GM12878 (cell line): ENCODE results near the gene ESR1. TPM values are rescaled to one million over a fixed set of nuclear protein-coding genes. Genes with fewer than 3 reads are reported as not detected.

ENCODE experiments used
- ATAC-seq: fragments of 200-7000 bp; cut with Tn5 transposase; 3 replicates; pipeline ENCODE4 v1.9.1; 2020; ENCODE audit warnings: mild to moderate bottlenecking, moderate library complexity
- BruUV-seq: library from RNA; stranded (reverse); fragments of 400-500 nt; replicated peaks from 2 replicates; lab custom pipeline; 2021; lab: Mats Ljungman, UMichigan
- CTCF ChIA-PET: fragments of 300-600 bp; sonication (Branson Sonifier 250); formaldehyde crosslinking; extraction: SDS; loops from one replicate; lab custom pipeline; 2021; ENCODE audit warnings: inconsistent platforms; lab: Yijun Ruan, JAX
- POLR2A ChIA-PET: fragments of 350-600 bp; formaldehyde crosslinking; extraction: SDS; loops from one replicate; lab custom pipeline; 2021; ENCODE audit warnings: inconsistent platforms; lab: Charles Lee
- RAD21 ChIA-PET: fragments of 300-600 bp; sonication (Branson Sonifier 250); formaldehyde crosslinking; loops from one replicate; lab custom pipeline; 2023; ENCODE audit warnings: antibody characterized with exemption; ENCODE audit not compliant: unreplicated experiment; lab: Charles Lee
- SMC1A ChIA-PET: fragments of 300-600 bp; sonication (Branson Sonifier 250); formaldehyde crosslinking; loops from one replicate; lab custom pipeline; 2023; ENCODE audit not compliant: unreplicated experiment, uncharacterized antibody; lab: Charles Lee
- DNase-seq: peaks from one replicate; pipeline ENCODE4 v3.0.0-alpha.2; 2011; ENCODE audit warnings: low read depth, low spot score
- FAIRE-seq: peaks from 3 replicates; lab custom pipeline; 2011; peaks lifted over from hg19 to GRCh38; lab: Jason Lieb, UNC
- H2AFZ ChIP-seq: 2 replicates; pipeline ENCODE4 v1.6.0; 2011; ENCODE audit warnings: low read depth, low read length, control low read depth; ENCODE audit not compliant: control insufficient read depth
- H3K27ac ChIP-seq: 2 replicates; pipeline ENCODE4 v1.5.1; 2011; ENCODE audit warnings: control low read depth; ENCODE audit not compliant: control insufficient read depth, insufficient read depth
- H3K27me3 ChIP-seq, 2 experiments: replicated peaks in 1 of 2; 2 replicates each; pipeline versions ENCODE4 v1.6.0 to v1.6.1; 2011; ENCODE audit warnings: low read length in 1 of 2; ENCODE audit not compliant: control insufficient read depth in 2 of 2, insufficient read depth in 2 of 2
- H3K36me3 ChIP-seq, 2 experiments: 2 replicates each; pipeline ENCODE4 v1.5.1; 2011; ENCODE audit warnings: low read length in 1 of 2; ENCODE audit not compliant: control insufficient read depth in 2 of 2, insufficient read depth in 2 of 2
- H3K4me1 ChIP-seq: 2 replicates; pipeline ENCODE4 v1.6.1; 2011; ENCODE audit warnings: mild to moderate bottlenecking, low read length, moderate library complexity, mixed read lengths; ENCODE audit not compliant: control insufficient read depth, insufficient read depth
- H3K4me2 ChIP-seq: 2 replicates; pipeline ENCODE4 v1.6.0; 2011; ENCODE audit warnings: control low read depth; ENCODE audit not compliant: control insufficient read depth, insufficient read depth
- H3K4me3 ChIP-seq: fragments of 200-600 bp; sonication (generic); 2 replicates; pipeline ENCODE4 v1.5.1; 2016
- H3K79me2 ChIP-seq: 2 replicates; pipeline ENCODE4 v1.6.0; 2011; ENCODE audit warnings: low read length; ENCODE audit not compliant: control insufficient read depth, insufficient read depth
- H3K9ac ChIP-seq: 2 replicates; pipeline ENCODE4 v1.8.0; 2011; ENCODE audit warnings: low read length, control low read depth, mixed read lengths; ENCODE audit not compliant: control insufficient read depth, insufficient read depth
- H3K9me3 ChIP-seq: replicated peaks from 3 replicates; pipeline ENCODE4 v1.5.1; 2011; ENCODE audit warnings: mild to moderate bottlenecking, low read length; ENCODE audit not compliant: control insufficient read depth, insufficient read depth
- H4K20me1 ChIP-seq: 2 replicates; pipeline ENCODE4 v1.6.0; 2011; ENCODE audit not compliant: control insufficient read depth, insufficient read depth
- BCL11A ChIP-seq: IDR thresholded peaks from 2 replicates; pipeline ENCODE4 v1.6.1; 2011; ENCODE audit warnings: low read depth, low read length
- CEBPB ChIP-seq, 2 experiments: fragments of 150-350 bp in 1 of 2; IDR thresholded peaks; 2 replicates each; pipeline ENCODE4 v1.6.1; 2012 to 2014; ENCODE audit warnings: low read depth in 2 of 2, low read length in 2 of 2, borderline replicate concordance in 1 of 2, inconsistent platforms in 1 of 2
- HDAC2 ChIP-seq: fragments of 200-600 bp; sonication (generic); IDR thresholded peaks from 2 replicates; pipeline ENCODE4 v1.6.1; 2017
- JUND ChIP-seq: IDR thresholded peaks from 2 replicates; pipeline ENCODE4 v1.6.1; 2012; ENCODE audit warnings: low read depth, mild to moderate bottlenecking, low read length, improper control_type of control experiment, moderate library complexity
- MXI1 ChIP-seq: fragments of 150-350 bp; IDR thresholded peaks from 2 replicates; pipeline ENCODE4 v1.6.1; 2011; ENCODE audit warnings: low read depth, mild to moderate bottlenecking, inconsistent platforms, low read length, improper control_type of control experiment
- NBN ChIP-seq: fragments of 450-650 bp; IDR thresholded peaks from 2 replicates; pipeline ENCODE4 v1.6.1; 2016
- NR2F1 ChIP-seq: fragments of 450-650 bp; conservative IDR thresholded peaks from 2 replicates; pipeline ENCODE4 v1.6.1; 2017; ENCODE audit warnings: mild to moderate bottlenecking
- NRF1 ChIP-seq: conservative IDR thresholded peaks from 2 replicates; pipeline ENCODE4 v1.6.1; 2011; ENCODE audit warnings: mild to moderate bottlenecking, low read depth, low read length, improper control_type of control experiment
- POLR2AphosphoS2 ChIP-seq: IDR thresholded peaks from 2 replicates; pipeline ENCODE4 v1.6.1; 2011; ENCODE audit warnings: low read depth, mild to moderate bottlenecking, low read length, improper control_type of control experiment, moderate library complexity
- RELA ChIP-seq: fragments of 450-650 bp; IDR thresholded peaks from 2 replicates; pipeline ENCODE4 v1.8.0; 2014; ENCODE audit warnings: borderline replicate concordance; ENCODE audit not compliant: partially characterized antibody
- SMARCA5 ChIP-seq: fragments of 450-650 bp; IDR thresholded peaks from 2 replicates; pipeline ENCODE4 v1.6.1; 2017; ENCODE audit warnings: mild to moderate bottlenecking
- ZNF384 ChIP-seq: IDR thresholded peaks from 2 replicates; pipeline ENCODE4 v1.6.1; 2012; ENCODE audit warnings: low read depth, mild to moderate bottlenecking, low read length, improper control_type of control experiment, borderline replicate concordance
- ZSCAN29 ChIP-seq: fragments of 450-650 bp; IDR thresholded peaks from 2 replicates; pipeline ENCODE4 v1.6.1; 2017; ENCODE audit warnings: mild to moderate bottlenecking, moderate library complexity
- WGBS: methylation state at CpG from one replicate; pipeline ENCODE4 v1.1.6; 2016; ENCODE audit warnings: low lambda C conversion rate; ENCODE audit not compliant: insufficient replicate concordance, insufficient coverage; ENCODE audit errors: missing lambda C conversion rate; 5-methylcytosine and 5-hydroxymethylcytosine counted together
- in situ Hi-C: fragments of 300-500 bp; cut with MboI; formaldehyde crosslinking; loops from 9 replicates; pipeline ENCODE4 v1.14.3; 2018; ENCODE audit warnings: mixed read lengths
- intact Hi-C: fragments of 100-400 bp; cut with micrococcal nuclease; formaldehyde crosslinking; loops from one replicate; pipeline ENCODE4 v1.14.2; 2022; ENCODE audit not compliant: unreplicated experiment
- polyA plus RNA-seq, 11 experiments: library from polyadenylated mRNA; depleted of rRNA in 4 of 11; unstranded in 6 of 11; stranded (reverse) in 5 of 11; fragments of >200 nt; fragmentation: Nextera tagmentation in 4 of 11; fragmentation: Illumina TruSeq in 1 of 11; extraction: Ambion mirVana in 4 of 11; extraction: Trizol in 1 of 11; gene quantifications; 1 replicate in 1 of 11; 2 replicates in 10 of 11; pipeline versions ENCODE4 v1.2.1 to v1.2.3, GENCODE V29; 2011 to 2016; ENCODE audit warnings: inconsistent platforms in 2 of 11, missing spikeins in 2 of 11, low read depth in 1 of 11
- total RNA-seq, 4 experiments: library from RNA; depleted of rRNA in 3 of 4; stranded (reverse); fragments of >200 nt in 3 of 4; fragmentation: Illumina TruSeq in 1 of 4; extraction: Trizol in 1 of 4; gene quantifications; 2 replicates each; pipeline versions ENCODE4 v1.2.1 to v1.2.3, GENCODE V29; 2013 to 2021
- TF ChIP-seq, protein P1 (sequence below), 3 experiments: IDR thresholded peaks in 2 of 3; conservative IDR thresholded peaks in 1 of 3; 2 replicates each; pipeline ENCODE4 v1.5.1; 2011; ENCODE audit warnings: low read depth in 3 of 3, low read length in 3 of 3, mild to moderate bottlenecking in 3 of 3, control low read depth in 2 of 3, moderate library complexity in 2 of 3, inconsistent platforms in 1 of 3, mixed read lengths in 1 of 3; ENCODE audit not compliant: control insufficient read depth in 2 of 3, insufficient read depth in 1 of 3; ENCODE audit errors: extremely low read depth in 1 of 3
- TF ChIP-seq, protein P2 (sequence below): fragments of 450-650 bp; IDR thresholded peaks from 2 replicates; pipeline ENCODE4 v1.6.1; 2017; ENCODE audit warnings: mild to moderate bottlenecking, moderate library complexity
- TF ChIP-seq, protein P3 (sequence below): IDR thresholded peaks from 2 replicates; pipeline ENCODE4 v1.6.1; 2011; ENCODE audit warnings: mild to moderate bottlenecking, low read depth, low read length, moderate library complexity; ENCODE audit not compliant: insufficient replicate concordance

The ESR1 gene
- total and polyA plus RNA-seq, 10 of the 15 experiments (the other 5 are each of a cell fraction or from before 2014, with no cell fraction given) = 0.03 to 0.51 (median 0.21) TPM; not detected in 4

DNA sequence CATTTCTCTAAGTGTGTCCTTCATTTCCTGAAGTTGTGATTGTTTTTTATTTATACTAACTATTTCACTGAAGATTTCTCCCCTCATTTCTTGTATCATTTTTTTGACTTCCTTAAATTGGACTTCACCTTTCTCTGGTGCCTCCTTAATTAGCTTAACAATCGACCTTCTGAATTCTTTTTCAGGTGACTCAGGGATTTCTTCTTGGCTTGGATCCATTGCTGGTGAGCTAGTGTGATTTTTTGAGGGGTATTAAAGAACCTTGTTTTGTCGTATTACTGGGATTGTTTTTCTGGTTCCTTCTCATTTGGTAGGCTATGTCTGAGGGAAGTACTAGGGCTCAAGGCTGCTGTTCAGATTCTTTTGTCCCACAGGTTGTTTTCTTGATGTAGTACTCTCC is 92.8 kb downstream of the ESR1 start:
- ATAC-seq (no peak), DNase-seq (no peak), FAIRE-seq (no peak)
- H3K79me2 ChIP-seq = no peaks in the 10 kb centered on the region
- H2AFZ ChIP-seq = no peak overlapping the region
- SMC1A ChIA-PET = interaction anchor here (0.7 to 0.8 kb wide), 2 partner anchors 15 to 133 kb away, joined by 3 read pairs; no protein-coding TSS in a partner anchor
- RAD21 ChIA-PET = no interaction called here
- H3K27me3 ChIP-seq = no peaks in the 10 kb centered on the region
- 18% methylated on average over 2 of the region's 2 CpGs for WGBS
- in situ Hi-C loops = no loop called here
- H3K9me3 ChIP-seq = no peaks in the 10 kb centered on the region
- H3K4me2 ChIP-seq = no peak overlapping the region
- POLR2A ChIA-PET = no interaction called here
- no peaks in the 10 kb centered on the region for H4K20me1 ChIP-seq
- no TSS peak for BruUV-seq
- no peaks in the 10 kb centered on the region for H3K4me1 ChIP-seq
- H3K4me3 ChIP-seq = no peak overlapping the region
- CTCF ChIA-PET = no interaction called here
- H3K27ac ChIP-seq = no peak overlapping the region
- no peak overlapping the region for H3K9ac ChIP-seq
- intact Hi-C loops = no loop called here
- H3K36me3 ChIP-seq = no peaks in the 10 kb centered on the region
- no peak for TF ChIP-seq RELA
- TF ChIP-seq JUND = no peak
- no peak for TF ChIP-seq SMARCA5
- no peak for TF ChIP-seq BCL11A
- no peak for TF ChIP-seq NBN
- TF ChIP-seq, protein P1, sequence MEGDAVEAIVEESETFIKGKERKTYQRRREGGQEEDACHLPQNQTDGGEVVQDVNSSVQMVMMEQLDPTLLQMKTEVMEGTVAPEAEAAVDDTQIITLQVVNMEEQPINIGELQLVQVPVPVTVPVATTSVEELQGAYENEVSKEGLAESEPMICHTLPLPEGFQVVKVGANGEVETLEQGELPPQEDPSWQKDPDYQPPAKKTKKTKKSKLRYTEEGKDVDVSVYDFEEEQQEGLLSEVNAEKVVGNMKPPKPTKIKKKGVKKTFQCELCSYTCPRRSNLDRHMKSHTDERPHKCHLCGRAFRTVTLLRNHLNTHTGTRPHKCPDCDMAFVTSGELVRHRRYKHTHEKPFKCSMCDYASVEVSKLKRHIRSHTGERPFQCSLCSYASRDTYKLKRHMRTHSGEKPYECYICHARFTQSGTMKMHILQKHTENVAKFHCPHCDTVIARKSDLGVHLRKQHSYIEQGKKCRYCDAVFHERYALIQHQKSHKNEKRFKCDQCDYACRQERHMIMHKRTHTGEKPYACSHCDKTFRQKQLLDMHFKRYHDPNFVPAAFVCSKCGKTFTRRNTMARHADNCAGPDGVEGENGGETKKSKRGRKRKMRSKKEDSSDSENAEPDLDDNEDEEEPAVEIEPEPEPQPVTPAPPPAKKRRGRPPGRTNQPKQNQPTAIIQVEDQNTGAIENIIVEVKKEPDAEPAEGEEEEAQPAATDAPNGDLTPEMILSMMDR (IDR thresholded peaks at IDR 0.05 in 2 of 3, conservative IDR thresholded peaks at IDR 0.05 in 1 of 3; ENCODE audit: control insufficient read depth in 2 of 3, extremely low read depth in 1 of 3, insufficient read depth in 1 of 3, low read depth in 3 of 3, low read length in 3 of 3) = no peak
- TF ChIP-seq, protein P2, sequence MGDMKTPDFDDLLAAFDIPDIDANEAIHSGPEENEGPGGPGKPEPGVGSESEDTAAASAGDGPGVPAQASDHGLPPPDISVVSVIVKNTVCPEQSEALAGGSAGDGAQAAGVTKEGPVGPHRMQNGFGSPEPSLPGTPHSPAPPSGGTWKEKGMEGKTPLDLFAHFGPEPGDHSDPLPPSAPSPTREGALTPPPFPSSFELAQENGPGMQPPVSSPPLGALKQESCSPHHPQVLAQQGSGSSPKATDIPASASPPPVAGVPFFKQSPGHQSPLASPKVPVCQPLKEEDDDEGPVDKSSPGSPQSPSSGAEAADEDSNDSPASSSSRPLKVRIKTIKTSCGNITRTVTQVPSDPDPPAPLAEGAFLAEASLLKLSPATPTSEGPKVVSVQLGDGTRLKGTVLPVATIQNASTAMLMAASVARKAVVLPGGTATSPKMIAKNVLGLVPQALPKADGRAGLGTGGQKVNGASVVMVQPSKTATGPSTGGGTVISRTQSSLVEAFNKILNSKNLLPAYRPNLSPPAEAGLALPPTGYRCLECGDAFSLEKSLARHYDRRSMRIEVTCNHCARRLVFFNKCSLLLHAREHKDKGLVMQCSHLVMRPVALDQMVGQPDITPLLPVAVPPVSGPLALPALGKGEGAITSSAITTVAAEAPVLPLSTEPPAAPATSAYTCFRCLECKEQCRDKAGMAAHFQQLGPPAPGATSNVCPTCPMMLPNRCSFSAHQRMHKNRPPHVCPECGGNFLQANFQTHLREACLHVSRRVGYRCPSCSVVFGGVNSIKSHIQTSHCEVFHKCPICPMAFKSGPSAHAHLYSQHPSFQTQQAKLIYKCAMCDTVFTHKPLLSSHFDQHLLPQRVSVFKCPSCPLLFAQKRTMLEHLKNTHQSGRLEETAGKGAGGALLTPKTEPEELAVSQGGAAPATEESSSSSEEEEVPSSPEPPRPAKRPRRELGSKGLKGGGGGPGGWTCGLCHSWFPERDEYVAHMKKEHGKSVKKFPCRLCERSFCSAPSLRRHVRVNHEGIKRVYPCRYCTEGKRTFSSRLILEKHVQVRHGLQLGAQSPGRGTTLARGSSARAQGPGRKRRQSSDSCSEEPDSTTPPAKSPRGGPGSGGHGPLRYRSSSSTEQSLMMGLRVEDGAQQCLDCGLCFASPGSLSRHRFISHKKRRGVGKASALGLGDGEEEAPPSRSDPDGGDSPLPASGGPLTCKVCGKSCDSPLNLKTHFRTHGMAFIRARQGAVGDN = no peak
- no peak for TF ChIP-seq ZSCAN29
- no peak for TF ChIP-seq POLR2AphosphoS2
- TF ChIP-seq NR2F1 = no peak
- no peak for TF ChIP-seq MXI1
- no peak for TF ChIP-seq NRF1
- no peak for TF ChIP-seq ZNF384
- TF ChIP-seq, protein P3, sequence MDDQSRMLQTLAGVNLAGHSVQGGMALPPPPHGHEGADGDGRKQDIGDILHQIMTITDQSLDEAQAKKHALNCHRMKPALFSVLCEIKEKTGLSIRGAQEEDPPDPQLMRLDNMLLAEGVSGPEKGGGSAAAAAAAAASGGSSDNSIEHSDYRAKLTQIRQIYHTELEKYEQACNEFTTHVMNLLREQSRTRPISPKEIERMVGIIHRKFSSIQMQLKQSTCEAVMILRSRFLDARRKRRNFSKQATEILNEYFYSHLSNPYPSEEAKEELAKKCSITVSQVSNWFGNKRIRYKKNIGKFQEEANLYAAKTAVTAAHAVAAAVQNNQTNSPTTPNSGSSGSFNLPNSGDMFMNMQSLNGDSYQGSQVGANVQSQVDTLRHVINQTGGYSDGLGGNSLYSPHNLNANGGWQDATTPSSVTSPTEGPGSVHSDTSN = no peak
- TF ChIP-seq HDAC2 = no peak
- no peak for TF ChIP-seq CEBPB (IDR thresholded peaks at IDR 0.05; ENCODE audit: borderline replicate concordance in 1 of 2, low read depth in 2 of 2, low read length in 2 of 2)
